GM12865 (cell line): ENCODE results near the gene INPP4B.

ENCODE experiments used
- DNase-seq: peaks from one replicate; pipeline ENCODE4 v3.0.0; 2010; ENCODE audit warnings: low read depth
- H3K4me3 ChIP-seq: 2 replicates; pipeline ENCODE4 v1.5.1; 2011; ENCODE audit warnings: mild to moderate bottlenecking, low read depth, low read length, control low read depth
- CTCF ChIP-seq: IDR thresholded peaks from 2 replicates; pipeline ENCODE4 v1.5.1; 2011; ENCODE audit warnings: low read length, control low read depth, low read depth, inconsistent platforms; ENCODE audit not compliant: insufficient read depth; ENCODE audit errors: missing control alignments

INPP4B gene

GRCh38 chr4:142369141-142369540 lies 477.0 kb downstream of the INPP4B start:
- no peak overlapping the region for H3K4me3 ChIP-seq
- no peak for TF ChIP-seq CTCF
- DNase-seq: no peak

GRCh38 chr4:142367418-142368180 lies 478.5 kb downstream of the INPP4B start:
- H3K4me3 ChIP-seq: no peak overlapping the region
- DNase-seq: no peak
- TF ChIP-seq CTCF: no peak

- no peak overlapping the region for H3K4me3 ChIP-seq
- no peak for DNase-seq
- no peak for TF ChIP-seq CTCF
Observed at GRCh38 chr4:142366769-142367181, 479.3 kb downstream of the INPP4B start.

- no peak for DNase-seq
- TF ChIP-seq CTCF: no peak
- no peak overlapping the region for H3K4me3 ChIP-seq
Observed at GRCh38 chr4:142365391-142365790, 480.7 kb downstream of the INPP4B start.

- TF ChIP-seq CTCF: no peak
- H3K4me3 ChIP-seq: no peak overlapping the region
- no peak for DNase-seq
Observed at GRCh38 chr4:142363686-142364085, 482.4 kb downstream of the INPP4B start.

GRCh38 chr4:142361981-142362380 lies 484.1 kb downstream of the INPP4B start:
- TF ChIP-seq CTCF: no peak
- H3K4me3 ChIP-seq: no peak overlapping the region
- no peak for DNase-seq

- DNase-seq: no peak
- TF ChIP-seq CTCF: no peak
- H3K4me3 ChIP-seq: no peak overlapping the region
Observed at GRCh38 chr4:142360657-142361056, 485.4 kb downstream of the INPP4B start.
